CD4-positive, alpha-beta memory T cell (primary cell): Measurements from ENCODE around the gene CDKN2A. TPM values are rescaled to one million over a fixed set of nuclear protein-coding genes. Genes with fewer than 3 reads are reported as not detected.

Experiments
- CTCF ChIA-PET: fragments of 350-600 bp; sonication (Branson Sonifier 250); formaldehyde crosslinking; loops from one replicate; lab custom pipeline; 2021; ENCODE audit warnings: inconsistent platforms; ENCODE audit not compliant: partially characterized antibody; lab: Charles Lee
- POLR2A ChIA-PET: fragments of 350-600 bp; sonication (Branson Sonifier 250); formaldehyde crosslinking; loops from one replicate; lab custom pipeline; 2021; ENCODE audit not compliant: partially characterized antibody; lab: Charles Lee
- DNase-seq, 5 donors: peaks; one replicate each; pipeline versions ENCODE4 v3.0.0 to v3.0.0-alpha.2; 2020 to 2022; ENCODE audit warnings: mixed read lengths in 1 of 5
- H3K27ac ChIP-seq: one replicate; pipeline ENCODE4 v1.7.0; 2013; ENCODE audit warnings: low read depth, low read length
- H3K27me3 ChIP-seq: 2 replicates; pipeline ENCODE4 v1.7.0; 2013; ENCODE audit warnings: mild to moderate bottlenecking, low read length, moderate library complexity; ENCODE audit not compliant: insufficient read depth
- H3K36me3 ChIP-seq: 2 replicates; pipeline ENCODE4 v1.7.0; 2013; ENCODE audit warnings: mild to moderate bottlenecking, low read length, moderate library complexity; ENCODE audit not compliant: insufficient read depth
- H3K4me1 ChIP-seq: 2 replicates; pipeline ENCODE4 v1.7.0; 2013; ENCODE audit warnings: mild to moderate bottlenecking, low read length, moderate library complexity; ENCODE audit not compliant: insufficient read depth
- H3K4me3 ChIP-seq, 2 donors: one replicate each; pipeline ENCODE4 v1.7.0; 2013; ENCODE audit warnings: low read length in 2 of 2, mild to moderate bottlenecking in 1 of 2
- H3K9me3 ChIP-seq, 2 donors: one replicate each; pipeline ENCODE4 v1.7.0; 2013; ENCODE audit warnings: low read length in 2 of 2, control low read depth in 1 of 2; ENCODE audit not compliant: control insufficient read depth in 1 of 2
- H3K27ac Mint-ChIP-seq, 7 donors: one replicate each; pipeline ENCODE4 v1.8.0; 2020 to 2021; ENCODE audit warnings: mixed read lengths in 7 of 7, mild to moderate bottlenecking in 6 of 7, inconsistent platforms in 3 of 7, moderate library complexity in 3 of 7
- H3K27me3 Mint-ChIP-seq, 2 donors: one replicate each; pipeline ENCODE4 v1.8.0; 2020 to 2021; ENCODE audit warnings: mixed read lengths in 2 of 2
- H3K36me3 Mint-ChIP-seq, 2 donors: one replicate each; pipeline ENCODE4 v1.8.0; 2020 to 2021; ENCODE audit warnings: mixed read lengths in 2 of 2, inconsistent platforms in 1 of 2, mild to moderate bottlenecking in 1 of 2
- H3K4me1 Mint-ChIP-seq, 4 donors: one replicate each; pipeline ENCODE4 v1.8.0; 2020 to 2021; ENCODE audit warnings: mixed read lengths in 4 of 4, mild to moderate bottlenecking in 1 of 4
- H3K4me3 Mint-ChIP-seq, 8 donors: one replicate each; pipeline ENCODE4 v1.8.0; 2020 to 2021; ENCODE audit warnings: mixed read lengths in 8 of 8, mild to moderate bottlenecking in 7 of 8, moderate library complexity in 6 of 8, inconsistent platforms in 3 of 8
- H3K9me3 Mint-ChIP-seq, 8 donors: one replicate each; pipeline ENCODE4 v1.8.0; 2020 to 2021; ENCODE audit warnings: mixed read lengths in 8 of 8, mild to moderate bottlenecking in 5 of 8, inconsistent platforms in 3 of 8, moderate library complexity in 1 of 8
- intact Hi-C: fragments of 100-400 bp; cut with micrococcal nuclease; formaldehyde crosslinking; loops from one replicate; pipeline ENCODE4 v1.15.1; 2023
- polyA plus RNA-seq, 2 donors: library from polyadenylated mRNA; unstranded; fragments of 300-500 nt; fragmentation: Illumina TruSeq; gene quantifications; one replicate each; pipeline ENCODE4 v1.2.3, GENCODE V29; 2021
- total RNA-seq, 2 experiments: library from RNA; stranded (reverse); gene quantifications; one replicate each; pipeline ENCODE4 v1.2.3, GENCODE V29; 2021

Gene CDKN2A
- total and polyA plus RNA-seq, 4 experiments from 2014 or later: 5.4 to 7.0 (median 6.2) TPM

DNA sequence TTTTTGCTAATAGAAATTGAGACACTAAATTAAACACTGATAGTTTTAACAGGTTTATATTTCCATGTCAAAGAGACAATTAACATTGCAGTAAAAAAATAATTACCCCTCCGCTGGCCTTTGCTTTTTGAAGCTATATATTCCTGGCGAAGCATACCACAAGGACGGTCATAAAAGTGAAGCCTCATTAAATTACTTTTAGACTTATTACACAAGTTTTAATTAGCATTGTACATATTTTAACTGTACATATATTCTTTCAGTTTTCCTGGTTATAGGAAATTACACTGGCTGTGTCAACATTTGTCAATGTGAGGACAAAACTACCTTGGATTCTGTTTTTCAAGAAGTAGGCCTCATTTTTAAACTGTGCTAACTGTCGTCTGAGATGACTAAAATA is 1.2 kb downstream of the CDKN2A start:
- Histone ChIP-seq H3K9me3 (no peaks in the 10 kb centered on the region), H3K4me3 (peak overlapping the region; percentile 12 to 67), H3K36me3 (no peaks in the 10 kb centered on the region), H3K4me1 (peaks cover 21% of the 10 kb centered on the region), H3K27ac (no peak overlapping the region), H3K27me3 (peaks cover 4% of the 10 kb centered on the region)
- peaks cover 6 to 33% (median 13%) of the 10 kb centered on the region in 4 donors for H3K4me1 Mint-ChIP-seq
- peak overlapping the region in 5 of 7 donors; percentile 15 to 94 (median 86) for H3K27ac Mint-ChIP-seq
- POLR2A ChIA-PET: no interaction called here
- H3K9me3 Mint-ChIP-seq: peaks cover 0 to 5% (median 0%) of the 10 kb centered on the region in 8 donors
- peaks cover 3 to 5% of the 10 kb centered on the region in 2 donors for H3K27me3 Mint-ChIP-seq
- peaks cover 0 to 6% of the 10 kb centered on the region in 2 donors for H3K36me3 Mint-ChIP-seq
- intact Hi-C loops: loop anchor here (10.0 kb wide), 1 partner anchor 658 kb away; the partner anchor contains the start of gene KLHL9
- CTCF ChIA-PET: interaction anchor here (0.6 to 6.7 kb wide), 5 partner anchors 11 to 180 kb away, joined by 3 to 50 read pairs (median 14); partner anchors contain the start of gene CDKN2B
- DNase-seq: no peak
- peak overlapping the region; percentile 85 to 99 (median 97) for H3K4me3 Mint-ChIP-seq

DNA sequence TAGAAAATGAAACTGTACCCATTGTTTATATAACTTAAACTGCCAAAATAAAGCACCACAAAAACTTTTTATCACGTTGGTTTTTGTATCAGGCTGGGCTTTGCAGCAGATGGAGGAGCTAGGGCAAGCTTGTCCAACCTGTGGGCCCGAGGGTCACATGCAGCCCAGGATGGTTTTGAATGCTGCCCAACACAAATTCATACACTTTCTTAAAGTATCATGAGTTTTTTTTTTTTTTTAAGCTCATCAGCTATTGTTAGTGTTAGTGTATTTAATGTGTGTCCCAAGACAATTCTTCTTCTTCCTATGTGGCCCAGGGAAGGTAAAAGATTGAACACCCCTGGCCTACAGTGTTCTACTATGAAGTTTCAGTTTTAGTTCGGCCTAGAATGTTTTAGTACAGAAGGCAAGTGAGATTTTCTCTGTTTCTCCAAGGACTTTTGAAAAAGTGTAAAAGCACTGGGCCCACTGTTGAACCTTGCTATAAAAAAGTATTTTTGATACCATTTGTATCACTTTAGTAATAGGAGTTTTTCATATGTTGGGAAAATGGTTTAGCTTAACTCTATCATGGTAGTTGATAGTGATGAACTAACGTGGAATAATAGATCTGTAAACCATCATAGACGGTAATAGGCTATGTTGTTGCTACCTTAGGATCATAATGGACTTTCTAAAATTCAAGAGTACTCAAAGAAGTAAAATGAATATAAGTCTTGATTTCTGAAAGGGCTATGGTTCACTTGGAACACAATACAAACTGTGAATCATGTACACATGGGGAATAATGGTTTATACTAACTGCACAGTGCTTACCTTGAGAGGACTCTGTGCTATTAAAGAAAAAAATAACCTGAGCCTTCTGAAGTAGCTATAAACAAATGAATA is 2.9 kb downstream of the CDKN2A start:
- Histone ChIP-seq H3K27me3 (peaks cover 4% of the 10 kb centered on the region), H3K27ac (no peak overlapping the region), H3K4me3 (no peak overlapping the region), H3K36me3 (no peaks in the 10 kb centered on the region), H3K4me1 (peaks cover 20% of the 10 kb centered on the region), H3K9me3 (no peaks in the 10 kb centered on the region)
- DNase-seq: no peak
- POLR2A ChIA-PET: interaction anchor here (1.1 to 1.5 kb wide), 2 partner anchors 9 to 10 kb away, joined by 4 to 7 read pairs; no protein-coding TSS in a partner anchor
- Mint-ChIP-seq H3K36me3 (peaks cover 0 to 6% of the 10 kb centered on the region in 2 donors), H3K4me1 (peaks cover 11 to 31% (median 14%) of the 10 kb centered on the region in 4 donors), H3K27ac (no peak overlapping the region), H3K27me3 (peaks cover 5 to 6% of the 10 kb centered on the region in 2 donors), H3K4me3 (peak overlapping the region in 1 of 8 donors; percentile 49), H3K9me3 (peaks cover 0 to 5% (median 0%) of the 10 kb centered on the region in 8 donors)
- CTCF ChIA-PET: interaction anchor here (0.6 to 6.7 kb wide), 3 partner anchors 17 to 178 kb away, joined by 3 to 50 read pairs (median 4); partner anchors contain the start of gene CDKN2B
- intact Hi-C loops: loop anchor here (10.0 kb wide), 1 partner anchor 657 kb away; the partner anchor contains the start of gene KLHL9

DNA sequence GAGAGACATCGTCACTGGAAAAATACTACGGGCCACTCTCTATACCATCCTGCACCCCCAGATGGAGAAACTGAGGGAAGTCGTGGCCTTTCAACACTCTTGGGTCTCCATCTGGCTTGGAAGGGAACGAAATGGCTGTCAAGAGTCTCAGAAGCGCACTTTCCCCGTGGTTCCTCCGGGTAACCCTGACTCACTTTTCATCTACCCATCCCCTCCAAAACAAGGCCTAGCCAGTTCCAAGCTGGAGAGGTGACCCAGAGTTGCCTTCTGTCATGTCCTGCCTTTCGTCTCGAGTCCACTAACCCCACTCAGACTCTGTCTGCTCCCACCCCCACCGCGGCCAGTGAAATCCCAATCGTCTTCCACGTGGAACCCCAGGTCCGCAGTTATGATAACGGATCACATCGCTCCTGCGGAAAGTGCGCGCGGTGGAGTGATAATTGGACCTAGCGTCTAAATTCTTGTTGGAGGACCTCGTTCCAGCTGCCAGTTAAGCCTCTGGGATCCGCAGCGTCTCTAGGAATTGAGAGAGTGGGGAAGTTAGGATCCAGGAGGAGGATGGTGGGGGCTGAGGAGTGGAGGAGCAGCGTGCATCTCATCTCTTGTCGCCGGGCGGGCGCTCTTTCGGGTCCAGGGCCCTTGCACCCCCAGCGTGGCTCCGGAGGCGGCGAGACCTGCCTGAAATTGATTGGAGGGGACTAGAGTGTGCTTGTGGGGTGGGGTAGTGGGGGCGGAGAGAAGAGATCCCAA is 4.6 kb downstream of the CDKN2A start:
- H3K36me3 ChIP-seq: no peaks in the 10 kb centered on the region
- H3K27me3 ChIP-seq: peaks cover 4% of the 10 kb centered on the region
- no peak overlapping the region for H3K27ac ChIP-seq
- DNase-seq: no peak
- H3K9me3 Mint-ChIP-seq: peaks cover 0 to 5% (median 0%) of the 10 kb centered on the region in 8 donors
- peaks cover 9 to 17% (median 10%) of the 10 kb centered on the region in 4 donors for H3K4me1 Mint-ChIP-seq
- H3K27me3 Mint-ChIP-seq: peaks cover 11 to 13% of the 10 kb centered on the region in 2 donors
- H3K36me3 Mint-ChIP-seq: peaks cover 0 to under 1% of the 10 kb centered on the region in 2 donors
- H3K27ac Mint-ChIP-seq: peak overlapping the region in 1 of 7 donors; percentile 30
- H3K4me3 Mint-ChIP-seq: no peak overlapping the region
- ChIA-PET POLR2A (interaction anchor here (1.9 kb wide), 1 partner anchor 12 kb away, joined by 4 read pairs; no protein-coding TSS in a partner anchor), CTCF (interaction anchor here (1.2 to 6.7 kb wide), 5 partner anchors 19 to 176 kb away, joined by 3 to 50 read pairs (median 4); partner anchors contain the start of gene CDKN2B)
- peaks cover 11% of the 10 kb centered on the region for H3K4me1 ChIP-seq
- intact Hi-C loops: loop anchor here (10.0 kb wide), 1 partner anchor 655 kb away; the partner anchor contains the start of gene KLHL9
- H3K4me3 ChIP-seq: no peak overlapping the region
- no peaks in the 10 kb centered on the region for H3K9me3 ChIP-seq

DNA sequence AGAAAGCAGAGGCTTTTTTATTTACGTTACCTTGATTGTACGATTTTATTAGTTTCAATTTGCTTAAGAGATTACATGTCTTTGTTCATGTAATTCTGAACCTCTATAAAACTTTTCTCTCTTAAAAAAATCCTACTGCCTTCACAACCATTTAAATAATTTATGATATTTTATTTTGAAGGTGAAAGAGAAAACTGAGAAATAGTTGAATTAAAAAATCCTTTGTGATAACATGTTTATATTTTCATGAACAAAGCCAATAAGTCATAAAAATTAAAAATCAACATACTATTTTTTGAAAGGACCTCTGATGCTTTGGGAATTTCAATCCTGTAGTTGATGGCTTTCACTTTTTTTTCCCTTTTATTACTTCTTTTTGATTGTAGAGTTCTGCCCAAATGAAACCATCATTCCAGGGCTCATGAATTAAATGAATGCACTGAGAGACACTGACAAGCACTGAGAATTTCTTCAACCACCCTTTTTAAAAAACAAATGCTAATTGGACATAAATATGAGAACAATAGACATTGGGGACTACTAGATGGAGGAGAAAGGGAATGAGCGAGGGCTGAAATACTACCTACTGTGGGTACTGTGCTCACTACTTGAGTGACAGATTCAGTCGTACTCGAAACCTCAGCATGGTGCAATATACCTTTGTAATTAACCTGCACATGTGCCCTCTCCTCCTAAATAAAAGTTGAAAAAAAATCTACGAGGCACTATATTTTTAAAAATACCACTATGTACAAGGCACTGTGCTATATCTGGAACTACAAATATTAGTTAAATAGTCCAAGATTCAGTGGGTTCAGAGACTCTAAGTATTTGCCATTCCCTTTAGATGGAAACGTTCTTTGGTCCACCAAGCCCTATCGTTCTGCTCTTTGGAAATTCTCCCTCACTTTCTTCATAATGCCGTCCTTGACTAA is 5.9 kb downstream of the CDKN2A start:
- Mint-ChIP-seq H3K4me3 (no peak overlapping the region), H3K4me1 (peaks cover 3 to 8% (median 6%) of the 10 kb centered on the region in 4 donors), H3K27me3 (peaks cover 15 to 21% of the 10 kb centered on the region in 2 donors), H3K9me3 (peaks cover 0 to 5% (median 0%) of the 10 kb centered on the region in 8 donors), H3K36me3 (no peaks in the 10 kb centered on the region), H3K27ac (no peak overlapping the region)
- DNase-seq: no peak
- H3K4me3 ChIP-seq: no peak overlapping the region
- no peaks in the 10 kb centered on the region for H3K36me3 ChIP-seq
- peaks cover 4% of the 10 kb centered on the region for H3K27me3 ChIP-seq
- H3K27ac ChIP-seq: no peak overlapping the region
- CTCF ChIA-PET: interaction anchor here (1.2 to 1.8 kb wide), 3 partner anchors 20 to 49 kb away, joined by 4 to 10 read pairs (median 8); partner anchors contain the start of gene CDKN2B
- intact Hi-C loops: no loop called here
- POLR2A ChIA-PET: interaction anchor here (1.9 kb wide), 1 partner anchor 11 kb away, joined by 4 read pairs; no protein-coding TSS in a partner anchor
- H3K4me1 ChIP-seq: peaks cover 6% of the 10 kb centered on the region
- no peaks in the 10 kb centered on the region for H3K9me3 ChIP-seq

DNA sequence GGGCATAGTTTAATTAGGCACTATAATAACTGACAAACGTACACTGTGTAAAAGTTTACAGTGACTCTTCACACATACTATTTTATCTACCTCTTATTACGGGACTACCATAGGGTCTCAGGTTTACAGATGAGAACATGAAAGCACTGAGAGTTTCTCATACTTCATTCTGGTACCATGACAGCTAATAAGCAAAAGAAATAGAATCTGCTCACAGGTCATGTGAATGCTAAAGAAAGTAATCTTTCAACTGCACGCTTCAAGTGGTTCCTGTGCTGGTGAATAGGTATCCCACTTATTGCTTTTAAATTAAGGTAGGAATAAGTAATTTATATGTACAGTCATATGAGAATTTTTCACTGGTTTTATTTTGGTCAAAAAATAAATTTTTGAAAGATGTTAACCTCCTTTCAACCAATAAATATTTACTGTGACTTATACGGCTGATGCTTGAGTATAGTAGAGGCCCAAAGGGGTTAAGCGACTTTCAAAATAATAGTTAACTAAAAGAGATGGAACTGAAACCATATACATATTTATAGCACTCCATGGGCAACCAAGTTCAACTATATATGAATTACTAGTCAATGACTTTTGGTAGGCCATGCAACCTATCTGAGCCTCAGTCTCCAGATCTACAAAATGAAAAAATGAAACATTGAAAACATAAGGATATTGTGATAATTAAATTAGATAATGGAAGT is 8.1 kb downstream of the CDKN2A start:
- no peak overlapping the region for H3K4me3 ChIP-seq
- ChIA-PET POLR2A (interaction anchor here (1.0 to 1.5 kb wide), 2 partner anchors 9 to 35 kb away, joined by 3 to 7 read pairs; partner anchors contain the start of gene CDKN2B-AS1), CTCF (interaction anchor here (1.1 to 7.0 kb wide), 5 partner anchors 10 to 278 kb away, joined by 4 to 35 read pairs (median 7); partner anchors contain the start of gene CDKN2B)
- Mint-ChIP-seq H3K4me1 (peaks cover 0 to 5% (median 4%) of the 10 kb centered on the region in 4 donors), H3K27me3 (peaks cover 29 to 30% of the 10 kb centered on the region in 2 donors), H3K9me3 (peaks cover 0 to 5% (median 0%) of the 10 kb centered on the region in 8 donors), H3K4me3 (no peak overlapping the region), H3K36me3 (no peaks in the 10 kb centered on the region), H3K27ac (no peak overlapping the region)
- no peak for DNase-seq
- no peaks in the 10 kb centered on the region for H3K36me3 ChIP-seq
- H3K9me3 ChIP-seq: no peaks in the 10 kb centered on the region
- no peak overlapping the region for H3K27ac ChIP-seq
- peaks cover 4% of the 10 kb centered on the region for H3K27me3 ChIP-seq
- intact Hi-C loops: no loop called here
- H3K4me1 ChIP-seq: no peaks in the 10 kb centered on the region
